AG08396 (cell line): Measurements from ENCODE around the gene ARID3B.
"Not testable (repeated sequence)": the region's sequence is repeated elsewhere in the genome, so short reads cannot be mapped to it uniquely, and the experiment has no call there.

Source experiments
- DNase-seq: peaks from one replicate; pipeline ENCODE4 v3.0.0; 2012; ENCODE audit warnings: low spot score, mixed read lengths

Gene ARID3B

DNA sequence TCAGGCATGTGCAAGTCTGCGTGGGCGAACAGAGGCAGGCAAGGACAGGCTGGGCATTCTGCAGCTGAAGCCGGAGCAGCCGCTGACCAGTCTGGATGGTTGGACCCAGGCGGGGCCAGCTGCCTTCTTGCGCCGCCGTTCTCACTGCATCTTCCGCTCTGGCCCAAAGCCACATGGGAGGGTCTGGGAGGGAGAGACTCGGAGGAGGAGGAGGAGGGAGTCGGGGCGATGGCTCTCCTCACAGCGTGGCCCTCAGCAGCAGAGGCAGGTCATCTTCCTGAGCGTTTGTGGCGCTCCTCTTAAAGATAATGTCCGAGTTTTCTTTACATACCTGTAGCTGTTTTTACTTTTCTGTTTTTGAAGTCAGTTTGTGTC, 80.5 kb downstream of the ARID3B start:
- no peak for DNase-seq

- no peak for DNase-seq
Measured at GRCh38 chr15:74621936-74622335, 80.9 kb downstream of the ARID3B start.

GRCh38 chr15:74622758-74623157, 81.7 kb downstream of the ARID3B start:
- DNase-seq: no peak

DNA sequence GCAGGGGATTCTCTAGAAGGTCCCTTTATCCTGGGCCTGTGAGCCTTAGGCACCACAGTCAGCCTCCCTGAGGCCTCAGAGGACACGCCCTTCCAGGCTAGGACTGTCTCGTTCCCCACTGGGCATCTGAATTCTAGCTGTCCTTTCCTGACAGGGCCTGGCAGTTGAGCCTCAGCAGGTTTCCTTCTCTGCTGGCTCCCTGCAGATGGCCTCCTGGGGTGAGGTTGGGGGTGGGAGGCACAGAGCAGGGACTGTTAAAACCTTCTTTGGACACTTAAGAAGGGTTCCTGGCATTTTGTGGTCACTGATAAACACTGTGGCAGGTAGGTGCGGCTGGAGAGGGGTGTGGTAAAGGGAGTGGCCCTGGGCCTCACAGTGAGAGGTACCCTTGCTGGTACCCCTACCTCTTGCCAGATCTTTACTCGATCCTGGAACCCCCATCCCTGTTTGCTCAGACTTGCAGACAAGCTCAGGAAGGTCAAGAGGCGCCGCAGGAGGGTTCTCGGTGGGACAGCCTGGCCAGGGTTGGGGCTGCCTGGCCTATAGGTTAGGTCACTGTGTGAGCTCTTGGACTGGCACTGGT, 83.1 kb downstream of the ARID3B start:
- no peak for DNase-seq

DNA sequence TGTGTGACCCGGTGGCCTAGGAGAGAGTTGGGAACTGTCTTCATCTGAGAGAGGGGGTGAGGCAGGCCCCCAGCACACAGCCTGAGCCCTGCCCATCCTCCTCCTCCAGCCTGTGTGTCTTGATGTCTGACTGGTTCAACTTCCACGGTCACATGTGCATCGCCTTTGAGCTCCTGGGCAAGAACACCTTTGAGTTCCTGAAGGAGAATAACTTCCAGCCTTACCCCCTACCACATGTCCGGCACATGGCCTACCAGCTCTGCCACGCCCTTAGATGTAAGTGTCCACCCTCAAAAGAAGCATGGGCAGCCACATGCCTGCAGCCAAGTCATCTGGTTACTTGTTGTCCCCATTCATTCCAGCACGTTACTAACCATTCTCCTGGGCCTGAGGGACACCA, 84.7 kb downstream of the ARID3B start:
- DNase-seq: no peak

DNA sequence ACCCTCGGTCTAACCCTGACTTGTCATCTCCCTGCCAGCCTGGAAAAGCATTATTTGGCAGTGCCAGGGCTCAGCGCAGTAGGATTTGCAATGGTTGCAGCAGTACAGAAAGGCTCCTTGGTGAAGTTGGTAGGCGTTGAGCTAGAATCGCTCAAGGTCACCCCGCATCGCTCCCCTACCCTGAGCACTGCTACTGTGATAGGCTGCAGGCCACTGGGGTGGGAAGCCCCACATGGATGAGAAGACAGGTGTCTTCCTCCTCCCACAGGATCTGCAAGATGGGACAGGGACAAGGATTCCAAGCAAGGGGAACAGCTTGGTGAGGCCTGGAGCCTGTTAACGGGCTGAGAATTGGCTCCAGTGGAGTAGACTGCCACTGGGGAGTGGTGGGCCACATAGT, 85.3 kb downstream of the ARID3B start:
- DNase-seq: no peak

- DNase-seq: no peak
Measured at GRCh38 chr15:74626752-74627692, 86.0 kb downstream of the ARID3B start.

GRCh38 chr15:74627766-74628165, 86.7 kb downstream of the ARID3B start:
- no peak for DNase-seq

GRCh38 chr15:74628199-74628598, 87.2 kb downstream of the ARID3B start:
- DNase-seq: no peak

- no peak for DNase-seq
Measured at GRCh38 chr15:74628949-74629348, 87.9 kb downstream of the ARID3B start.

- not testable (repeated sequence) for DNase-seq
Measured at GRCh38 chr15:74629696-74630095, 88.7 kb downstream of the ARID3B start.

DNA sequence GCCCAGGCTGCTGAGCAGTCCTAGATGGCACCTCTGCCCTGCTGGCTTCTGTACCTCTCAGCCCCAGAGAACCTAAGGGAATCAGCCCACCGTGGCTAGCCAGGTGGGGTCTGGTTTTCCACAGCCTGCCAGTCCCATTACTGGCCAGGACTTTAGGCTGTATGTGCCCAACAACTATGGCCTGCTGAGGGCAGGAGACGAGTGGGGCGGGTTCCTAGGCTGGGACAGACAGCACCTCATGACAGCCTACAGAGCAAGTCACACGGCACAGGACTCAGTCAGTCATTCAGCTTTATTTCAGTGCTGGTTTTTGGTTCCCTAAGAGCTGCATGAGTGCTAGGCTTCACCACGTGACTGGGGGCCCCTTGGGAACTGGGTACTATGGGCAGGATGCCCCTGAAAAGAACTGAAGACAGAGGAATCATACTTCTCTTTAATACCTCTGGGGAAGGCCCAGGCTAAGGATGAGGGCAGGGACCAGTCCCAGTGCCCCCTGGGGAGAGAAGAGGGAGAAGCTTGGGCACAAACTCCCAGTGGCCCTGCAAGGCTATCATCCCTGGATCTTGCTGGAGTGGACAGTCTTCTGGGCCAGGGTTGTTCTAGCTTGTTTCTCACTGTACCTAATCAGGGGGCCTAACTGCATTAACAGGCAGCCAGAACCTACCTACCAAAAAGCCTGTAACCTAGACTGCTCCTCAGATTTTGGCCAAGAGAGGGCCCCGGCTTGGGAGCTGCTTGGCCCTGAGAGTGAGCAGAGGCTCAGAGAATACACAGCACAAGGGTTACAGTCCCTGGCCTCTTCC, 89.5 kb downstream of the ARID3B start:
- DNase-seq: no peak

DNA sequence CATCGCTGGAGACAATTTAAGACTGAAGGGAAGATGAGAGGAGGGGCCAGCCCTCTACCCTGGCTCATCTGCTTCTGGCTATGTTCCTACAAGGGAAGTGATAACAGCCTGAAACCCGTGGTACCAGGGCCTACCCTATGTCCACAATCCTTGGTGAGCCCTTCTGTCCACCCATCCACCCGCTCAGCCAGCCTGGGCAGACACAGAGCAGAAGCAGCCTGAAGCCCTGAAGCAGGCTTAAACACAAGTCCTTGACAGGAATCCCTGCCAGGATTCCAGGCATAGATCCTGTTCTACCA, 90.0 kb downstream of the ARID3B start:
- DNase-seq: no peak

DNA sequence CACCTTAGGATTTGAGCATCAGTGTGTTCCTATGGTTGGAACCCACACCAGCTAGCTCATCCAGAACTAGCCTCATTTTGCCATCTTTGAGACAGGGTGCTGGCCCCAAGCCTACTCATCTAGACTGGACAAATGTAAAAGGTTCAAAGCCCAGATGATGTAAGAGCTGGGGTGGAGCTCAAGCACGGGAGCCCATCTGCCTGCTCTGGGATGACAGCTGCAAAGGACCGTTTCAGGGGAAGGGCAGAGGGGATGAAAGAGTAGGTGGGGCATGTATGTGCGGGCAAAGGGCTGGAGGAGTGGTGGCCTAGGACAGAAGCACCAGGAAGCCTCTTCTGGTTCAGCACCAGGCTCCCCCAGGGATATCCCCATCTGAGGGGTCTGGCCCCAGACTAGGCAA, 90.4 kb downstream of the ARID3B start:
- DNase-seq: no peak

- peak; percentile 80 for DNase-seq
Measured at GRCh38 chr15:74631935-74632560, 91.0 kb downstream of the ARID3B start.

DNA sequence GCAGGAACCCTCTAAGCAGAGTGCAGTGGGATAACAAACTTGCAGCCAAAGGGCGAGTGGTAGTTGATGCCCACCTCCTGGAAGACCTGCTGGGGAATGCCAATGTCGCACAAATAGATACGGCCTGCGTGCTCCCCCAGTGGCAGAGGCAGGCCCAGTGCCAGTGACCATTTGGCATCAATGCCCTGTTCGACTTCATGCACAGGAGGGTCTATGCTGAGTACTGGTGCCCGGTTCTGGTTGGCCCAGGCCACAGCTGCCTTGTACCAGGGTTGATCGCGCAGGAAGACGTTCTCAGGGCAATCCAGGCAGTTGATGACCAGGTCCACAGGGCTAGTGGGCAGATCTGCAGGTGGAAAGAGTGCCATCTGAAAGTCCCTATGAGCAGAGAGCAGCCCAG, 91.6 kb downstream of the ARID3B start:
- DNase-seq: no peak

DNA sequence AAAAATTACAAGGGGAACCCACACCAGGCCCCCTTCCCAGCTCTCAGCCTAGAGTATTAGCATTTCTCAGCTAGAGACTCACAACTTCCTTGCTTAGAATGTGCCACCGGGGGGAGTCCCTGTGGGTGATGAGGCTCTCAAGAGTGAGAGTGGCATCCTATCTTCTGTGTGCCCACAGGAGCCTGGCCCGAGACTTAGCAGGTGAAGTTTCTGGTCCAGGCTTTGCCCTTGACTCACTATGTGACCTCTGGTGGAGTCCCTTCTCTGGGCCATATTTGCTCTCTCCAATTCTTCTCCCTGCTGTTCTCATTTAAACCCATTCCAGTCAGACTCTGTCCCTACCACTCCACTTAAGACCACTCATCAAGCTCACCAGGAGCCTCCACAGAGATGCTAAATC, 92.8 kb downstream of the ARID3B start:
- DNase-seq: no peak

- DNase-seq: peak; percentile 72
Measured at GRCh38 chr15:74635228-74635627, 94.2 kb downstream of the ARID3B start.

DNA sequence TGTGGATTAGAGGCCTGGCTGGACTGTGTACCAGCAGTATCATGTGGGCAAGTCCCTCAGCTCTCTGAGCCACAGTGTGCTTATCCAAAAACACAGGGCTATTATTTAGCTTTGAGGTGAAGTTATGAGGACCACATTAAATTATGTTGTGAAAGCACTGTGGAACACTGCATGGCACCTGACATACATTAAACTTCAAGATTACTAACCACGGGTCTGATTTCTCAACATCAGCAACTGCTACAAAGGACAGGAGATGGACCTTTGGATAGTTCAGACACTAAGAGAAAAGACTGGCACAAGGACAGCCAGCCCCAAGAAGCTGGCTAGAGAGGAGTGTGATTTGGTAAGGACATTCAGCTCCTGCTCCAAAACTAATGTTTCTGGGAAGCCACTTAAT, 96.0 kb downstream of the ARID3B start:
- no peak for DNase-seq

DNA sequence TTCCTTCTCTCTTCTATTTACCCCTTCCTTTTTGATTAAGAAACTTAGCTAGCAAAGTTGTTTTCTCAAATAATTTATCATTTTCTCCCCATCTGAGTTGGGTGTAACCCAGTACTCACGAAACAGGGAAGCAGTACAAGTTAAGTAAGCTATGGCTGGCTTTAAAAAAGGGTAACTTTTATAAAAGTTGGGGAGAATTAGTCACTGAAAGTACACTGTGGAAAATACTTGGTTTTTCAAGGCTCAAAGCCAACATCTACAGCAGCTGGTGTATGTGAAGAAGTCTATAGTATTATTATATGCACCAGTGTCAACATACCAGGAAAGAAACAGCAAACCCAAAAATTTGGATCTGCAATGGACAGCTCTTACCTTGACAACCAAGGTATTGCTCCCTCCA, 100.1 kb downstream of the ARID3B start:
- DNase-seq: no peak

- no peak for DNase-seq
Measured at GRCh38 chr15:74642348-74642733, 101.3 kb downstream of the ARID3B start.
